H1 (cell line): ENCODE data around the gene PFDN1.

Source experiments
- BCL11A ChIP-seq, 2 experiments: IDR thresholded peaks; one replicate each; pipeline ENCODE4 v1.6.1; 2011; ENCODE audit warnings: low read depth in 2 of 2, low read length in 2 of 2, mild to moderate bottlenecking in 2 of 2
- EZH2 ChIP-seq: fragments of 200-600 bp; sonication (generic); IDR thresholded peaks from 2 replicates; pipeline ENCODE4 v1.7.1; 2012; ENCODE audit warnings: low read depth, mild to moderate bottlenecking, moderate library complexity, low read length, inconsistent platforms; ENCODE audit not compliant: severe bottlenecking
- KDM5A ChIP-seq: fragments of 200-600 bp; IDR thresholded peaks from 2 replicates; pipeline ENCODE4 v1.7.1; 2012; ENCODE audit warnings: mild to moderate bottlenecking, low read length, inconsistent platforms, mixed read lengths
- NRF1 ChIP-seq: IDR thresholded peaks from 2 replicates; pipeline ENCODE4 v1.6.1; 2011; ENCODE audit warnings: mild to moderate bottlenecking, low read depth, low read length, improper control_type of control experiment
- POLR2A ChIP-seq, 2 experiments: IDR thresholded peaks; 1 replicate in 1 of 2; 2 replicates in 1 of 2; pipeline ENCODE4 v1.6.1; 2011; ENCODE audit warnings: low read depth in 2 of 2, low read length in 2 of 2, mild to moderate bottlenecking in 2 of 2; ENCODE audit errors: control extremely low read depth in 1 of 2
- POLR2AphosphoS5 ChIP-seq: IDR thresholded peaks from 2 replicates; pipeline ENCODE4 v1.6.1; 2011; ENCODE audit warnings: low read depth, low read length
- RNF2 ChIP-seq: fragments of 200-900, 300-1000 bp; sonication (generic); IDR thresholded peaks from 2 replicates; pipeline ENCODE4 v1.7.1; 2016; ENCODE audit warnings: borderline replicate concordance, low read depth, mild to moderate bottlenecking, antibody characterized with exemption, low read length; ENCODE audit not compliant: poor library complexity, severe bottlenecking; ENCODE audit errors: missing control alignments
- SP1 ChIP-seq: IDR thresholded peaks from 2 replicates; pipeline ENCODE4 v1.6.1; 2011; ENCODE audit warnings: low read depth, low read length
- TAF1 ChIP-seq: IDR thresholded peaks from 2 replicates; pipeline ENCODE4 v1.6.1; 2011; ENCODE audit warnings: mild to moderate bottlenecking, low read depth, low read length
- TEAD4 ChIP-seq: IDR thresholded peaks from 2 replicates; pipeline ENCODE4 v1.6.1; 2012; ENCODE audit warnings: low read depth, low read length, inconsistent platforms, mixed read lengths
- YY1 ChIP-seq: IDR thresholded peaks from 2 replicates; pipeline ENCODE4 v1.6.1; 2011; ENCODE audit warnings: low read depth, mild to moderate bottlenecking, low read length
- ZNF274 ChIP-seq: IDR thresholded peaks from 2 replicates; pipeline ENCODE4 v1.7.0; 2012; ENCODE audit warnings: low read length, borderline replicate concordance; ENCODE audit errors: extremely low read depth
- TF ChIP-seq, protein P1 (sequence below), 3 experiments: IDR thresholded peaks; 1 replicate in 2 of 3; 2 replicates in 1 of 3; pipeline versions ENCODE4 v1.5.1 to v1.6.1; 2011; ENCODE audit warnings: low read length in 3 of 3, mild to moderate bottlenecking in 3 of 3, inconsistent platforms in 2 of 3, low read depth in 1 of 3, moderate library complexity in 1 of 3; ENCODE audit not compliant: insufficient read depth in 1 of 3; ENCODE audit errors: control extremely low read depth in 1 of 3

DNA sequence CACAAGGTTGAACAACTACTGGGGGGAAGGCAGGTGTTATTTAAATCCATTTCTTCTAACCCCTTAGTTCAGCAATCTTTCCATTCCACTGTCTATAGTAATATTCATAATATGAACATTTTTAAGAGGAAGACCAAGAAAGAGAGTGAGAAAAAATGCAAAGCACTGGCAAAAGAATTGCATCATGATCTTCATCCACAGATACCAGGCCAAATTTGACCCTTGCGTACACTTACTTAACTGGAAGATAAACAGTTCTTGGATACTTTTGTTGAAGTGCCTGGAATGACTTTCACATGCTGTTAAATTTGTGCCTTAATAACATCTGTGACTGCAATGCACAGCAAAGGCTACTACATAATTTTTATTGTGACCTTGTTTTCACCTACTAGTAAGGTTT lies 1.8 kb downstream of the PFDN1 start:
- TF ChIP-seq POLR2A (IDR thresholded peaks at IDR 0.05; ENCODE audit: control extremely low read depth in 1 of 2, low read depth in 2 of 2, low read length in 2 of 2), result no peak
- TF ChIP-seq, protein P1, sequence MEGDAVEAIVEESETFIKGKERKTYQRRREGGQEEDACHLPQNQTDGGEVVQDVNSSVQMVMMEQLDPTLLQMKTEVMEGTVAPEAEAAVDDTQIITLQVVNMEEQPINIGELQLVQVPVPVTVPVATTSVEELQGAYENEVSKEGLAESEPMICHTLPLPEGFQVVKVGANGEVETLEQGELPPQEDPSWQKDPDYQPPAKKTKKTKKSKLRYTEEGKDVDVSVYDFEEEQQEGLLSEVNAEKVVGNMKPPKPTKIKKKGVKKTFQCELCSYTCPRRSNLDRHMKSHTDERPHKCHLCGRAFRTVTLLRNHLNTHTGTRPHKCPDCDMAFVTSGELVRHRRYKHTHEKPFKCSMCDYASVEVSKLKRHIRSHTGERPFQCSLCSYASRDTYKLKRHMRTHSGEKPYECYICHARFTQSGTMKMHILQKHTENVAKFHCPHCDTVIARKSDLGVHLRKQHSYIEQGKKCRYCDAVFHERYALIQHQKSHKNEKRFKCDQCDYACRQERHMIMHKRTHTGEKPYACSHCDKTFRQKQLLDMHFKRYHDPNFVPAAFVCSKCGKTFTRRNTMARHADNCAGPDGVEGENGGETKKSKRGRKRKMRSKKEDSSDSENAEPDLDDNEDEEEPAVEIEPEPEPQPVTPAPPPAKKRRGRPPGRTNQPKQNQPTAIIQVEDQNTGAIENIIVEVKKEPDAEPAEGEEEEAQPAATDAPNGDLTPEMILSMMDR (IDR thresholded peaks at IDR 0.05; ENCODE audit: control extremely low read depth in 1 of 3, insufficient read depth in 1 of 3, low read depth in 1 of 3, low read length in 3 of 3), result no peak
- TF ChIP-seq ZNF274, result no peak
- no peak for TF ChIP-seq RNF2
- no peak for TF ChIP-seq TEAD4
- no peak for TF ChIP-seq BCL11A (IDR thresholded peaks at IDR 0.05; ENCODE audit: low read depth in 2 of 2, low read length in 2 of 2)
- TF ChIP-seq YY1, result no peak
- TF ChIP-seq SP1, result no peak
- no peak for TF ChIP-seq NRF1
- no peak for TF ChIP-seq POLR2AphosphoS5
- no peak for TF ChIP-seq TAF1
- TF ChIP-seq KDM5A, result no peak
- no peak for TF ChIP-seq EZH2
